Middle frontal gyrus (tissue), 1 donor: ENCODE data around the gene LRP1B.

Experiments used
- DNase-seq: peaks from one replicate; pipeline ENCODE4 v3.0.0-alpha.2; 2015; ENCODE audit warnings: low spot score; ENCODE audit errors: extremely low spot score

Gene LRP1B

DNA sequence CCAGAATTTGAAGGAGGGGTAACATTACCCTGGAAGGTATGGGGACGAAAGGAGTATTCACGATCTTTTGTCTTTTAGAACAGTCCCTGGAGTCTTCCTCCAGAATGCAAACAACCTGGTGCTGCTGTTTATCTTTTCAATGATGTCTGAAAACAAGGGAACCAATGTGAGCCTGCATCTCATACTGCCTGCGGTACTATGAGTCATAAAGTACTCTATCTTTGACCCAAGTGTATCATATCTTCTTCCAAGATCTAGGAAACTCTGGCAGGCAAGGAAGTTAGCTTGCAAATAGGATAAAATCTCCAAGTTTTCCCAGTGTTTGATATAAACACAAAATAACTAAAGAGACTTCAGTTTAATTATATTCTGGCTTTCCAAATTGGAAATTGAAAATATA lies 968.5 kb downstream of the LRP1B start:
- DNase-seq: no peak

GRCh38 chr2:141151611-141152286 lies 979.1 kb downstream of the LRP1B start:
- DNase-seq: no peak

DNA sequence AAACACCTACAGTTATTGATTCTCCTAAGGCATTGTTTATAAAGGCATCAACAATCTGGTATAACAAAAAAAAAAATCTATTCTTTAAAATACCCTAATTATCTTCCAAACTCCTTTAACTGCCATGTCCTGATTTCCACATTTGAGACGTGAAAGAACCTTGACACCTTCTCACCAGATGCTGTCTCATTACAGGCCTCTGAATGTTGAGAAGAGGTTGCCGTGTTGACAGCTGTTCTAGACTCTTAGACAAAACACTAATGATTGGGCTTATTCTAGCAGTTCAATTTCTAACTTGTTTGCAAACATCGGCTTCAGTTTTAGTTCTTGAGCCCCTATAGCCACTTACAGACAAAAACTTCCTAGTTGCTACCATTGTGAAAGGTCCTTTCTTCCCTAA lies 988.8 kb downstream of the LRP1B start:
- no peak for DNase-seq

GRCh38 chr2:141137122-141137693 lies 993.6 kb downstream of the LRP1B start:
- no peak for DNase-seq

DNA sequence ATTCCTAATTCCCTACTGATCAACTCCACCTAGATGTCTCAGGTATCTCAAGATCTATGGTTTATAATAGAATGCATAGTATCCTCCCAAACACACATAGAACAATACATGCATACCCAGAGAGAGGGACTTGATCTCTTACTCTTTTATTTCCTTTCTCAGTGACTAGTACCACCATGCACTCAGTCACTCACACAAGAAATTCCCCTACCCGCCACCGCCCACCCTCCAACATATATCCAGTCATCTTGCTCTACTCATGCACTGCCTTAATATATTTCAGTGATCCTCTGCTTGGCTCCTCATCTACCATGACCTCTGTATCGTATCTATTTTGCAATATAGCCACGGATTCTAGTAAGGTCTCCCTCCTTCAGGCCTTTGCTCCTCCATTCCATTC lies 996.9 kb downstream of the LRP1B start:
- DNase-seq: no peak

DNA sequence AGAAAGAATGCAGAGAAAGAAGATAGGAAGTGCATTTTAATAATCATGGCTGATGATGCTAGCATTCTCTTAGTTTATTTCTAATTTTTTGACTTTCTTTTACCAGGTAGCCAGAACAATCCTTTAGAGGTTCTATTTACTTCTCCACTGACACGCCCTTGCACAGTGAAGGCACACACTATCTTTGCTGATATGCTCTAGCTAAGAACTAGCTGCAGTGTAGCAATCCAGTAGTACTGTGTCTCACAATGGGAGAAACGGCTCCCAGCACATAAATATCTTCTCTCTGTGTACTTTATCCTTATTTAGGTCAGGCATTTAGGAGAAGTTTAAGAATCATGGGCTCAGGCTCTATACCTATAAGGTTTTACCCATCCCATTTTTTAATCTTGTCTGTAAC lies 1005.4 kb downstream of the LRP1B start:
- DNase-seq: no peak

- DNase-seq: no peak
These were observed 1012.0 kb downstream of the LRP1B start for GRCh38 chr2:141118836-141119235.

DNA sequence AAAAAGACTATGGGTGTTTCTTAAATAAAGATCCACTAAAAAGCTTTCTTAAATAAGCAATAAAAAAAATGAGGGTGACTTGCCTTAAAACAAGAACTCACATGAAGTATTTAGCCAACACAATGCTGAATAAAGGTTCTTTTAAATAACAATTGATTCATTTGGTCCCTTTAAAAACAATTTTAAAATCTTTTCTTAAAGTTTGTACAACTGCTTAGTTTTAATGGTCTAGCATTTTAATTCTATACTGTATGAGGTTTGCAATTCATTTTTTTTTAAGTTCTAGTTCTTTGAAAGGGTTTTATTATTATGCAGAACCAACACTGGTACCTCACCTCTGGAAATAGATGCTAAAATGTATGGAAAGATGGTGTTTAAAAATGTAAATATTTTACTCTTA lies 1017.5 kb downstream of the LRP1B start:
- no peak for DNase-seq

GRCh38 chr2:141109633-141110032 lies 1021.2 kb downstream of the LRP1B start:
- no peak for DNase-seq

DNA sequence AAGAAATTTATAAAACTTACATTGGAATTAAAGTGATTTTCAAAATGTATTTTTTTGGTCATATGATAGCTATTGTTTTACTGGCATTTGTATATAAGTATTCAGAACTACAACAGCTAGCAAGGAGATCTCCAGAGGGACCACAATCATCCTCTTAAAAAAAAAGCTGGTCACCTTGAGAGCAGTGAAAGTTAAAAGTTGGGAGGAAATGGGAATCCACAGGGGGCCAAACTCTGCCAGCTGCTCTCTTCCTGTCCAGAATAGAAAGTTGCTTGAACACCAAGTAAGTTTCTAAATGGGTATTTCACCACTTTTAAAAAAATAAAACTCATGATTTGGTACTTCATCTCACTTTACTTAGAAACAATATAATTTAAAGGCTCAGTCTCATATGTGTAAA lies 1025.1 kb downstream of the LRP1B start:
- DNase-seq: no peak

GRCh38 chr2:141103216-141103615 lies 1027.6 kb downstream of the LRP1B start:
- no peak for DNase-seq

- no peak for DNase-seq
These were observed 1051.6 kb downstream of the LRP1B start for GRCh38 chr2:141079231-141079630.

DNA sequence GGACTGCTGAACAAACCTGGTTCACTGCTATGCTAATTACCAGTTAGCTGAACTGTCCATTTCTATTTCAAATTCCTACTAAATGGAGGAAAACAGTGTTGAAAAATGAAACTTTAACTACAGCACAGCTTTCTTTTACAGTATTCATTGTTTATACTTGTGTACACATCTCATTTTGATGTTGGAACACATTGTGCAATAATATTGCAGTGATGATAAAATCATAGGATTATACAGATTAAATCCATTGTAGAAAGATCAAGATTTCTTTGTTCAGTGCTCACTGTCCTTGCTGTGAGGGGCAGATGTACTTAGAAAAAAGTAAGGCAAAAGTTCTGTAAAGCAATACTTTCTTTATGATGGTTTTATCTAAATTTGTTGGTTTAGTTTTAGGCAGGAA lies 1055.1 kb downstream of the LRP1B start:
- DNase-seq: no peak

GRCh38 chr2:141068053-141068682 lies 1062.6 kb downstream of the LRP1B start:
- no peak for DNase-seq

GRCh38 chr2:141065042-141065441 lies 1065.8 kb downstream of the LRP1B start:
- DNase-seq: no peak

DNA sequence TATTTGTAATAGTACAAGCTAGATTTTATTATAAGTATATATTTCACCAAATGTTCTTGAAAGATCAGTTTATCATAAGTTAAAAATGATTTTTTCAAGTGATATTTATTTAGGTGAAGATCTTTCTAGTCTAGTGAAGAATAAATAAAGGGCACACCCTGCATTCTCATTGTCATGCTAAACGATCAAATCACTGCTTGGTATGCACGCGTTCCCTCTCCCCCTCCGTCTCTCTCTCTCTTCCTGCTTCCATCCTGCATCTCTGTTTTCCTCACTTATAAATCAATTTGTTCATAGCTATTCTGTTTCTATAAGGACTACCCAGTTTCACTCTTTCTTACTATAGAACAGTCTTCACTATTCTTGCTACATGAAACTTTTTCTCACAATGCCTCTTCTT lies 1067.4 kb downstream of the LRP1B start:
- DNase-seq: no peak

DNA sequence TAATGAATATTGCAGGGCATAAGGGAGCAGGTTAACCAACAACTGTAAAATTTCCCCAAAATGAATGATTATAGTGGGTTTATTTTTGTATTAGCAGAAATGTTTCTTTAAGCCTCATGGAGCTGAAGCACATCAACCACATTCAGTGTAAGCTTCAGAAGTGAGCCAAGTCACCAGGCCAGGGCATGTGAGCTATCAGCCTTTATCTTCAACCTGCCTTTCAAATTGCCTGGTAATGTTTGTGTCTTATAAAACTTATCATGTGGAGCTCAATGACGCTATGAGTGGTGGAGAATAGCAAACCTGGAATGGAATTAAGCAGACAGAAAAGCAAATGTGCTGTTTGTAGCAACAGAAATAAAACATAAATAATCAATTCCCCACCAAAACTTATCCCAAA lies 1068.4 kb downstream of the LRP1B start:
- DNase-seq: no peak

GRCh38 chr2:141062031-141062430 lies 1068.8 kb downstream of the LRP1B start:
- DNase-seq: no peak

- DNase-seq: no peak
These were observed 1072.3 kb downstream of the LRP1B start for GRCh38 chr2:141058556-141058955.

- DNase-seq: no peak
These were observed 1075.3 kb downstream of the LRP1B start for GRCh38 chr2:141055531-141055930.

- no peak for DNase-seq
These were observed 1081.9 kb downstream of the LRP1B start for GRCh38 chr2:141048951-141049350.

- no peak for DNase-seq
These were observed 1089.5 kb downstream of the LRP1B start for GRCh38 chr2:141041281-141041680.

DNA sequence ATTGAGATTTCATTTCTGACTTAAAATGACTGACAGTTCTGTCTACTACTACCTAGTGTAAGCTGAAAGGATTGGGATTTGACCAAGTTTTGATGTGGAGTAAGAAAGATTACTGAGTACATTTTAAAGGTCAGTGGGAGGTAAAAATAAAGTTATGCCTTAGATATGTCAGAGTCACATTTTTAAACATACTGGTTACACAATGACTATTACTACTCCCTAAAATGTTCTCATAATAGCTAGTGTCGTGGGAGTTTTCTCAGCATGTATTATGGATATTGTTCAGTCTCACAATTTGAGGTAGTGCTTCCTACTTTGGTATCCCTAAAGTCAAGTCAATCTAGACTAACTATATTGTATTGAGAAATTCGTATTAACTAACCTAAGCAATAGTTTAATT lies 1092.5 kb downstream of the LRP1B start:
- no peak for DNase-seq
